GM23248 (cell line): ENCODE measurements around the gene BRAT1.

ENCODE experiments used
- EZH2 ChIP-seq: fragments of 200-600 bp; sonication (generic); IDR thresholded peaks from 2 replicates; pipeline ENCODE4 v1.6.1; 2018; ENCODE audit warnings: antibody characterized with exemption, mild to moderate bottlenecking; ENCODE audit not compliant: insufficient read depth, poor library complexity, severe bottlenecking
- EZH2phosphoT487 ChIP-seq: fragments of 200-600 bp; sonication (generic); IDR thresholded peaks from 2 replicates; pipeline ENCODE4 v1.6.1; 2018; ENCODE audit warnings: antibody characterized with exemption, moderate library complexity, mild to moderate bottlenecking, low read depth; ENCODE audit not compliant: insufficient read depth

DNA sequence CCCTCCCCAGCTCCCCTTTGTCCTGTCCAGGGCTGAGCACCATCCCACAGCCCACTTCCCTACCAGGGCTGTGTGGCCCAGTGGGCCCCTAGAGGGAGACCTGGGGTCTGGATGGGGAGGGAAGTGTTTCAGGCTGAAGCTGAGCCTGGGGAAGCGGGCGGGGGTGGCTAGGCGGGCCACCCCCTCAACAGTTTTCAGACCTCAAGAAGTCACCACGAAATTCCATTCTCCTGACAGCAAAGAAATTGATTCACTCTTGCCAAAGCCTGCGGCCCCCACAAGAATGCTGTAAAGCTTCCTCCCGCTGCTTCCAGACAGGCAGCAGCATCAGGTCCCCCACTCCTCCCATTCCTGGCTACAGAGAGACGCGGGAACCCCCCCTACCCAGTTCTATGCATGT, 38.3 kb downstream of the BRAT1 start:
- no peak for TF ChIP-seq EZH2
- TF ChIP-seq EZH2phosphoT487: no peak
